Endothelial cell (in vitro differentiated cells): Measurements from ENCODE around the gene MADCAM1. TPM values are rescaled to one million over a fixed set of nuclear protein-coding genes. Genes with fewer than 3 reads are reported as not detected.

Experiments used
- DNase-seq: peaks from one replicate; pipeline ENCODE4 v3.0.0; 2021; ENCODE audit warnings: low spot score
- H3K27ac Mint-ChIP-seq: one replicate; pipeline ENCODE4 v1.8.0; 2021; ENCODE audit warnings: mixed read lengths, inconsistent platforms; ENCODE audit not compliant: unreplicated experiment
- H3K27me3 Mint-ChIP-seq: one replicate; pipeline ENCODE4 v1.8.0; 2021; ENCODE audit warnings: mild to moderate bottlenecking, moderate library complexity, mixed read lengths, inconsistent platforms; ENCODE audit not compliant: unreplicated experiment
- H3K36me3 Mint-ChIP-seq: one replicate; pipeline ENCODE4 v1.8.0; 2021; ENCODE audit warnings: mild to moderate bottlenecking, low read depth, mixed read lengths, inconsistent platforms; ENCODE audit not compliant: unreplicated experiment
- H3K4me1 Mint-ChIP-seq: one replicate; pipeline ENCODE4 v1.8.0; 2021; ENCODE audit warnings: mild to moderate bottlenecking, mixed read lengths, inconsistent platforms; ENCODE audit not compliant: unreplicated experiment
- H3K4me3 Mint-ChIP-seq: one replicate; pipeline ENCODE4 v1.8.0; 2021; ENCODE audit warnings: mild to moderate bottlenecking, mixed read lengths, inconsistent platforms; ENCODE audit not compliant: unreplicated experiment
- H3K9me3 Mint-ChIP-seq: one replicate; pipeline ENCODE4 v1.8.0; 2021; ENCODE audit warnings: mixed read lengths, inconsistent platforms; ENCODE audit not compliant: unreplicated experiment
- total RNA-seq: library from RNA; stranded (reverse); fragmentation: NEBNext Ultra II Directional; extraction: Animal tissue kit (Norgen Biotek cat#: 25700); gene quantifications from one replicate; pipeline ENCODE4 v1.2.1, GENCODE V29; 2021; ENCODE audit not compliant: unreplicated experiment
- TF ChIP-seq, protein P1 (sequence below): fragments of 200-600 bp; sonication (generic); IDR thresholded peaks from one replicate; pipeline ENCODE4 v1.5.0; 2021; ENCODE audit warnings: antibody characterized with exemption; ENCODE audit not compliant: unreplicated experiment

Gene MADCAM1
- total RNA-seq, 1 donor from 2014 or later: 6.5 TPM

GRCh38 chr19:495081-495401 is 1.2 kb upstream of the MADCAM1 start:
- H3K4me1 Mint-ChIP-seq: peaks cover 8% of the 10 kb centered on the region
- DNase-seq: no peak
- no peak overlapping the region for H3K27ac Mint-ChIP-seq
- peaks cover 15% of the 10 kb centered on the region for H3K27me3 Mint-ChIP-seq
- H3K36me3 Mint-ChIP-seq: peaks cover 8% of the 10 kb centered on the region
- no peak overlapping the region for H3K4me3 Mint-ChIP-seq
- TF ChIP-seq, protein P1, sequence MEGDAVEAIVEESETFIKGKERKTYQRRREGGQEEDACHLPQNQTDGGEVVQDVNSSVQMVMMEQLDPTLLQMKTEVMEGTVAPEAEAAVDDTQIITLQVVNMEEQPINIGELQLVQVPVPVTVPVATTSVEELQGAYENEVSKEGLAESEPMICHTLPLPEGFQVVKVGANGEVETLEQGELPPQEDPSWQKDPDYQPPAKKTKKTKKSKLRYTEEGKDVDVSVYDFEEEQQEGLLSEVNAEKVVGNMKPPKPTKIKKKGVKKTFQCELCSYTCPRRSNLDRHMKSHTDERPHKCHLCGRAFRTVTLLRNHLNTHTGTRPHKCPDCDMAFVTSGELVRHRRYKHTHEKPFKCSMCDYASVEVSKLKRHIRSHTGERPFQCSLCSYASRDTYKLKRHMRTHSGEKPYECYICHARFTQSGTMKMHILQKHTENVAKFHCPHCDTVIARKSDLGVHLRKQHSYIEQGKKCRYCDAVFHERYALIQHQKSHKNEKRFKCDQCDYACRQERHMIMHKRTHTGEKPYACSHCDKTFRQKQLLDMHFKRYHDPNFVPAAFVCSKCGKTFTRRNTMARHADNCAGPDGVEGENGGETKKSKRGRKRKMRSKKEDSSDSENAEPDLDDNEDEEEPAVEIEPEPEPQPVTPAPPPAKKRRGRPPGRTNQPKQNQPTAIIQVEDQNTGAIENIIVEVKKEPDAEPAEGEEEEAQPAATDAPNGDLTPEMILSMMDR: no peak
- H3K9me3 Mint-ChIP-seq: no peaks in the 10 kb centered on the region

- Mint-ChIP-seq H3K27me3 (peaks cover 18% of the 10 kb centered on the region), H3K36me3 (peaks cover 8% of the 10 kb centered on the region), H3K4me1 (peaks cover 8% of the 10 kb centered on the region), H3K4me3 (no peak overlapping the region), H3K9me3 (no peaks in the 10 kb centered on the region), H3K27ac (no peak overlapping the region)
- TF ChIP-seq, protein P1: peak; percentile 88
- peak; percentile 79 for DNase-seq
Measured at GRCh38 chr19:495402-496111, 729 bp upstream of the MADCAM1 start.

GRCh38 chr19:496986-497385 is 700 bp downstream of the MADCAM1 start:
- H3K4me3 Mint-ChIP-seq: no peak overlapping the region
- DNase-seq: no peak

GRCh38 chr19:497491-497868 is 1.2 kb downstream of the MADCAM1 start:
- TF ChIP-seq, protein P1: no peak
- Mint-ChIP-seq H3K9me3 (no peaks in the 10 kb centered on the region), H3K27ac (no peak overlapping the region), H3K27me3 (peaks cover 22% of the 10 kb centered on the region), H3K4me3 (no peak overlapping the region), H3K4me1 (peaks cover 10% of the 10 kb centered on the region), H3K36me3 (peaks cover 10% of the 10 kb centered on the region)
- no peak for DNase-seq

More at GRCh38 chr19:496986-497385, 700 bp downstream of the MADCAM1 start:
- peaks cover 8% of the 10 kb centered on the region for H3K36me3 Mint-ChIP-seq
- no peaks in the 10 kb centered on the region for H3K9me3 Mint-ChIP-seq
- H3K27ac Mint-ChIP-seq: no peak overlapping the region
- peaks cover 8% of the 10 kb centered on the region for H3K4me1 Mint-ChIP-seq
- H3K27me3 Mint-ChIP-seq: peaks cover 20% of the 10 kb centered on the region
- TF ChIP-seq, protein P1: no peak

DNA sequence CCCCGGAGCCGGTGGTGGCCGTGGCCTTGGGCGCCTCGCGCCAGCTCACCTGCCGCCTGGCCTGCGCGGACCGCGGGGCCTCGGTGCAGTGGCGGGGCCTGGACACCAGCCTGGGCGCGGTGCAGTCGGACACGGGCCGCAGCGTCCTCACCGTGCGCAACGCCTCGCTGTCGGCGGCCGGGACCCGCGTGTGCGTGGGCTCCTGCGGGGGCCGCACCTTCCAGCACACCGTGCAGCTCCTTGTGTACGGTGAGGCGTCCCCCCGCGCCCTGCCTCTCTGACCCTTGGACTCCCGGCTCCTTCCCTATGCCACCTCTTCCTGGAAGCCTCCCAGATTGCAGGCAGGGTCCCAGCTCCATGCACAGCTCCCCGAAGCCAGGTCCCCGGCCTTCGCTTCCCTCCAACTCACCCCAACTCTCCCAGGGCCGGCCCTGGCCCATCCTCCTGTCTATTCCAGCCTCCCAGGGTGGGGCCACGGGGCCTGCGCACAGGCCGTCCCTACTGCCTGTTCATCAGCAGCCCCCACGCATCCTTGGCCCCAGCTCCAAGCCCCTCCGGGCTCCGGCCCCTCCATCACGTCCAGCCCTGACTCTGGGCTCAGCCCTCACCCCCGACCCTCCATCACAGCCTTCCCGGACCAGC is 1.7 kb downstream of the MADCAM1 start:
- Mint-ChIP-seq H3K36me3 (peaks cover 12% of the 10 kb centered on the region), H3K4me1 (peaks cover 12% of the 10 kb centered on the region), H3K4me3 (no peak overlapping the region), H3K9me3 (no peaks in the 10 kb centered on the region), H3K27ac (no peak overlapping the region), H3K27me3 (peaks cover 22% of the 10 kb centered on the region)
- DNase-seq: no peak
- TF ChIP-seq, protein P1: no peak
